ENCODE data around the gene GSK3B.

The GSK3B gene

GRCh38 chr3:120095979-120096426 lies 1.8 kb upstream of the GSK3B start:
- DNase-seq (ENCODE audit: low read depth) = no peak

- peak; percentile 65 for DNase-seq (ENCODE audit: low read depth)
Measured at GRCh38 chr3:120095226-120095978, 1.2 kb upstream of the GSK3B start.

- no peak for DNase-seq (ENCODE audit: low read depth)
Measured at GRCh38 chr3:120094776-120095225, 554 bp upstream of the GSK3B start.

- DNase-seq (ENCODE audit: low read depth) = peak; percentile 5
Measured at GRCh38 chr3:120093119-120093910, 932 bp downstream of the GSK3B start.

GRCh38 chr3:120092474-120092873 lies 1.8 kb downstream of the GSK3B start:
- no peak for DNase-seq (ENCODE audit: low read depth)

- no peak for DNase-seq (ENCODE audit: low read depth)
Measured at GRCh38 chr3:120090422-120090821, 3.8 kb downstream of the GSK3B start.

- DNase-seq (ENCODE audit: low read depth) = no peak
Measured at GRCh38 chr3:120089089-120089488, 5.2 kb downstream of the GSK3B start.

GRCh38 chr3:120088622-120089021 lies 5.6 kb downstream of the GSK3B start:
- DNase-seq (ENCODE audit: low read depth) = no peak

GRCh38 chr3:120081719-120082118 lies 12.5 kb downstream of the GSK3B start:
- DNase-seq (ENCODE audit: low read depth) = no peak

- DNase-seq (ENCODE audit: low read depth) = no peak
Measured at GRCh38 chr3:120080836-120081235, 13.4 kb downstream of the GSK3B start.

GRCh38 chr3:120077731-120078130 lies 16.5 kb downstream of the GSK3B start:
- DNase-seq (ENCODE audit: low read depth) = no peak

GRCh38 chr3:120072867-120073525 lies 21.3 kb downstream of the GSK3B start:
- no peak for DNase-seq (ENCODE audit: low read depth)

GRCh38 chr3:120071259-120071658 lies 23.0 kb downstream of the GSK3B start:
- no peak for DNase-seq (ENCODE audit: low read depth)

GRCh38 chr3:120070263-120070981 lies 23.8 kb downstream of the GSK3B start:
- DNase-seq (ENCODE audit: low read depth) = no peak

GRCh38 chr3:120067083-120067482 lies 27.2 kb downstream of the GSK3B start:
- no peak for DNase-seq (ENCODE audit: low read depth)

GRCh38 chr3:120066634-120067033 lies 27.6 kb downstream of the GSK3B start:
- no peak for DNase-seq (ENCODE audit: low read depth)

GRCh38 chr3:120064641-120065040 lies 29.6 kb downstream of the GSK3B start:
- DNase-seq (ENCODE audit: low read depth) = no peak

GRCh38 chr3:120062474-120062873 lies 31.8 kb downstream of the GSK3B start:
- DNase-seq (ENCODE audit: low read depth) = no peak

GRCh38 chr3:120059081-120059864 lies 35.0 kb downstream of the GSK3B start:
- DNase-seq (ENCODE audit: low read depth) = no peak

- DNase-seq (ENCODE audit: low read depth) = no peak
Measured at GRCh38 chr3:120057626-120058025, 36.6 kb downstream of the GSK3B start.

GRCh38 chr3:120057029-120057428 lies 37.2 kb downstream of the GSK3B start:
- no peak for DNase-seq (ENCODE audit: low read depth)
